Measurements from ENCODE around the gene ZMYND19.
"Not testable (repeated sequence)": the region's sequence is repeated elsewhere in the genome, so short reads cannot be mapped to it uniquely, and the experiment has no call there.

Gene ZMYND19

GRCh38 chr9:137580209-137580953 lies 9.9 kb downstream of the ZMYND19 start:
- DNase-seq (ENCODE audit: low read depth in 1 of 2, low spot score in 1 of 2): no peak
- no peak for TF ChIP-seq JUND (IDR thresholded peaks at IDR 0.05; ENCODE audit: low read depth)
- in situ Hi-C loops (cut with HindIII; ENCODE audit: low pct_unique_long_range_greater_than_20kb, low sequenced_read_pairs): no loop called here

GRCh38 chr9:137579259-137579604 lies 11.1 kb downstream of the ZMYND19 start:
- in situ Hi-C loops (cut with HindIII; ENCODE audit: low pct_unique_long_range_greater_than_20kb, low sequenced_read_pairs): no loop called here
- no peak for DNase-seq (ENCODE audit: low read depth in 1 of 2, low spot score in 1 of 2)
- TF ChIP-seq JUND (IDR thresholded peaks at IDR 0.05; ENCODE audit: low read depth): no peak

DNA sequence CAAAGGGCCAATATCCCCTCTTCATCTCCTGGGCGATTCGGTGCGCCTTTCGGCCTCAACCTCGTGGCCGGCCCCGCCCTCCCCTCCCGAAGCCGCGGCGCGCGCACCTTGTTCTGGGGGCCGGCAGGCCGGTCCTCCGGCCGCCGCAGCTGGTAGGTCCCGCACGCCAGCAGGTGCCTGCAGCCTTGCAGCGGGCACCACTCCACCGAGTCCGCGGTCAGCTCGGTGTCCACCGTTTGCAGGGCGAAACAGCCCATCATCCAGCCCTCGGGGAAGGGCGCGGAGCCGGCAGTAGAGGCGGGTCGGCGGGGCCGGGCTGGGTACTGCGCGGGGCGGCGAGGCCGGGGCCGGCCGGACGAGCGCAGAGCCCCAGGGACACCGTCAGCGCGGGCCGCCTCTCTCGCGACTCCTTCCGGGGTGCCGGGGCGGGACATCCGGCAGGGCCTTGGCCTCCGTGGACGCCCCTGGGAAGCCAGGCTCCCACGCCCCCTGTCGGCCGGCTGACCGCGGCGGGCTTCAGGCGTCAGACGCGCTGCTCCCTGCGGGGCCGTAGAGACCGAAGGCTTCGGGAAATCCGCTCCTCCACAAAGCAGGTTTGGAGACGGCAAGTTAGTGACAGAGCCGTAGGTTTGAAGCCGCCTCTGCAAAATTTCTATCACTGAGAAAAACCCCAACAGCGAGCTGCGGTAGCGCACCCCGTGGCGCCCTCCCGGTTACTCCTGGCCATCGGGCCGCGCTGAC lies 11.6 kb downstream of the ZMYND19 start, which contains the start of gene DPH7:
Gene DPH7 (minus strand): TSS at position 408 of the 741 bp plus-strand sequence. CDS start 148 bp downstream, at position 260.
- peak; percentile 96 to 97 for DNase-seq (ENCODE audit: low read depth in 1 of 2, low spot score in 1 of 2)
- TF ChIP-seq JUND (IDR thresholded peaks at IDR 0.05; ENCODE audit: low read depth): no peak
- in situ Hi-C loops (cut with HindIII; ENCODE audit: low pct_unique_long_range_greater_than_20kb, low sequenced_read_pairs): no loop called here

GRCh38 chr9:137575716-137576411 lies 14.4 kb downstream of the ZMYND19 start:
- DNase-seq (ENCODE audit: low read depth in 1 of 2, low spot score in 1 of 2): peak in 1 of 2 experiments; percentile 46
- no peak for TF ChIP-seq JUND (IDR thresholded peaks at IDR 0.05; ENCODE audit: low read depth)
- in situ Hi-C loops (cut with HindIII; ENCODE audit: low pct_unique_long_range_greater_than_20kb, low sequenced_read_pairs): no loop called here

- in situ Hi-C loops (cut with HindIII; ENCODE audit: low pct_unique_long_range_greater_than_20kb, low sequenced_read_pairs): no loop called here
- DNase-seq (ENCODE audit: low read depth in 1 of 2, low spot score in 1 of 2): no peak
- no peak for TF ChIP-seq JUND (IDR thresholded peaks at IDR 0.05; ENCODE audit: low read depth)
Observed at GRCh38 chr9:137575364-137575715, 15.0 kb downstream of the ZMYND19 start.

- no peak for DNase-seq (ENCODE audit: low read depth in 1 of 2, low spot score in 1 of 2)
- no peak for TF ChIP-seq JUND (IDR thresholded peaks at IDR 0.05; ENCODE audit: low read depth)
- in situ Hi-C loops (cut with HindIII; ENCODE audit: low pct_unique_long_range_greater_than_20kb, low sequenced_read_pairs): no loop called here
Observed at GRCh38 chr9:137574192-137574591, 16.1 kb downstream of the ZMYND19 start.

DNA sequence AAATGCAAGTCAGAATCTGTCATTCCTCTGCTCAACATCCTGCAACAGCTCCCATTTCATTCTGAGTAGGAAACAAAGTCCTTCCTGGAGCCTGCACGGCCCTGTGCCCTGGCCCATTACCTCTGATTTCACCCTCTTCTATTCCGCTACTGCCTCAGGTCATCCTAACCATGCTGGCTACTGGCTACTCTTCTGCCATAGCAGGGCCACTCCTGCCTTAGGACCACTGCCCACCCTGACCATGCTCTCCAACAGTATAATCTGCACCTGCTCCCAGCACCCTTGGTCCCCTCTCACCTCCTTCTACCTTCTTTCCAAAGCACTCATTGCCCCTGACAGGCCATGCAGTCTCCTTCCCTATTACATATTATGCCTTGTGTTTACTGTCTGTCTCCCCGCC lies 19.7 kb downstream of the ZMYND19 start:
- TF ChIP-seq JUND (IDR thresholded peaks at IDR 0.05; ENCODE audit: low read depth): no peak
- in situ Hi-C loops (cut with HindIII; ENCODE audit: low pct_unique_long_range_greater_than_20kb, low sequenced_read_pairs): no loop called here
- DNase-seq (ENCODE audit: low read depth in 1 of 2, low spot score in 1 of 2): no peak

- TF ChIP-seq JUND (IDR thresholded peaks at IDR 0.05; ENCODE audit: low read depth): no peak
- DNase-seq (ENCODE audit: low read depth in 1 of 2, low spot score in 1 of 2): no peak
- in situ Hi-C loops (cut with HindIII; ENCODE audit: low pct_unique_long_range_greater_than_20kb, low sequenced_read_pairs): no loop called here
Observed at GRCh38 chr9:137569609-137570203, 20.6 kb downstream of the ZMYND19 start.

DNA sequence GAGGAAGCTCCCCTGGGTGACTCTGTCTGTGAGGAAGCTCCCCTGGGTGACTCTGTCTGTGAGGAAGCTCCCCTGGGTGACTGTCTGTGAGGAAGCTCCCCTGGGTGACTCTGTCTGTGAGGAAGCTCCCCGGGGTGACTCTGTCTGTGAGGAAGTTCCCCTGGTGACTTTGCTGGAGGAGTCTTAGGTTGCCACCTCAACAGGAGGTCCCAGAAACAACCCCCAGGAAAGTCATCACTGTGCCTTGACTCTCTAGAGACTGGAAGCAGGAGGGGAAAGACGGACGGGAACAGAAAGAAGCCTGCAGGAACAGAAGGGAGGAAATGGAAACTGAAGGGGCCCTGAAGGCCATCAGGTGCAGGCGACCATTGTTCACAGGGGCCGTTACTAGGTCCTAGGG lies 21.9 kb downstream of the ZMYND19 start:
- DNase-seq (ENCODE audit: low read depth in 1 of 2, low spot score in 1 of 2); in situ Hi-C loops (cut with HindIII; ENCODE audit: low pct_unique_long_range_greater_than_20kb, low sequenced_read_pairs): not testable (repeated sequence)

DNA sequence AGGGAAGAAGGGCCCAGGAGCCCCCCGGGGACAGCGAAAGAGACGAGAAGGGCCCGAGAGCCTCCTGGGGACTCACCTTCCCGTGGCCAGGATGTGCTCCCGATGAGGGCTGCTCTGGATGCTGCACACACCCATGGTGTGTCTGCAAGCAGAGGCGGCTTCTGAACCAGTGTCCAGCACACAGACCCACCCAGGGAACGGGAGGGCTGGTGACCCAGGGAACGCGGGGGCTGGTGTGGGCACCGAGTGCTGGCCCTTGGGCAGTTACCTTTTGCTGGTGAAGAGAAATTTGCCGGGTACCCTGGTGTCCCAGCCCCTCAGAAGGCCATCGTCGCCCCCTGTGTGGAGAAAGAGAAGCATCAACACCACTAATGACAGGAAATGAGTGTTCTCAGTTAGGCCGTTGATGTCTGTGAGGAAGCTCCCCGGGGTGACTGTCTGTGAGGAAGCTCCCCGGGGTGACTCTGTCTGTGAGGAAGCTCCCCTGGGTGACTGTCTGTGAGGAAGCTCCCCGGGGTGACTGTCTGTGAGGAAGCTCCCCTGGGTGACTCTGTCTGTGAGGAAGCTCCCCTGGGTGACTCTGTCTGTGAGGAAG lies 25.4 kb downstream of the ZMYND19 start:
- TF ChIP-seq JUND (IDR thresholded peaks at IDR 0.05; ENCODE audit: low read depth): no peak
- in situ Hi-C loops (cut with HindIII; ENCODE audit: low pct_unique_long_range_greater_than_20kb, low sequenced_read_pairs): no loop called here
- DNase-seq (ENCODE audit: low read depth in 1 of 2, low spot score in 1 of 2): no peak

DNA sequence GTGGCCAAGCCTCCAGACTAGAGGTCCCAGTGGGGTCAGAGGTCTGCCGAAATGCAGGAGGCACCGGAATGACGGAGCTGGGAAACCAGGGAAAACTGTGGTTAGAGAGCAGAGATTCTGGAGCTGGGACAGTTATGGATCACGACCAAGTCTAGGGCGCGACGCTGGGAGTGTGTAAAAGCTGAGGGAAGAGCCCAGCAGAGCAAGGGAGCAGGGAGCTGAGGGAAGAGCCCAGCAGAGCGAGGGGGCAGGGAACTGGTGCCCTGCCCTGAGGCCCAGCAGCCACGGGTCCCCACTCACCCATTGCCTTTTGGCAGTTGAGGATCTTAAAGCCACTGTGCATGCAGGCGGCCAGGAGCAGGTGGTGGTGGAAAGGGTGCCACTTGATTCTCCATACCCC lies 26.2 kb downstream of the ZMYND19 start:
- no peak for TF ChIP-seq JUND (IDR thresholded peaks at IDR 0.05; ENCODE audit: low read depth)
- in situ Hi-C loops (cut with HindIII; ENCODE audit: low pct_unique_long_range_greater_than_20kb, low sequenced_read_pairs): no loop called here
- no peak for DNase-seq (ENCODE audit: low read depth in 1 of 2, low spot score in 1 of 2)

- DNase-seq (ENCODE audit: low read depth in 1 of 2, low spot score in 1 of 2): no peak
- TF ChIP-seq JUND (IDR thresholded peaks at IDR 0.05; ENCODE audit: low read depth): no peak
- in situ Hi-C loops (cut with HindIII; ENCODE audit: low pct_unique_long_range_greater_than_20kb, low sequenced_read_pairs): no loop called here
Observed at GRCh38 chr9:137558127-137558526, 32.2 kb downstream of the ZMYND19 start.
